AG04449 (cell line): ENCODE results near the gene CLEC4C.
"Not testable (repeated sequence)": the region's sequence is repeated elsewhere in the genome, so short reads cannot be mapped to it uniquely, and the experiment has no call there.

Experiments
- CTCF ChIA-PET: fragments of 350-600 bp; formaldehyde crosslinking; extraction: SDS; loops from one replicate; lab custom pipeline; 2021; ENCODE audit warnings: antibody characterized with exemption; lab: Yijun Ruan, JAX
- POLR2A ChIA-PET: fragments of 400-600, 350-600 bp; formaldehyde crosslinking; extraction: SDS; loops from one replicate; lab custom pipeline; 2020; ENCODE audit warnings: antibody characterized with exemption, inconsistent platforms; lab: Yijun Ruan, JAX
- DNase-seq: peaks from one replicate; pipeline ENCODE4 v3.0.0-alpha.2; 2010; ENCODE audit warnings: low read depth, low spot score
- H3K4me3 ChIP-seq: 2 replicates; pipeline ENCODE4 v1.5.1; 2011; ENCODE audit warnings: low read depth, mild to moderate bottlenecking, control low read depth, low read length
- TF ChIP-seq, protein P1 (sequence below): IDR thresholded peaks from one replicate; pipeline ENCODE4 v1.5.1; 2011; ENCODE audit warnings: mild to moderate bottlenecking, moderate library complexity, low read length, control low read depth, inconsistent platforms; ENCODE audit not compliant: insufficient read depth; ENCODE audit errors: missing control alignments

Gene CLEC4C

DNA sequence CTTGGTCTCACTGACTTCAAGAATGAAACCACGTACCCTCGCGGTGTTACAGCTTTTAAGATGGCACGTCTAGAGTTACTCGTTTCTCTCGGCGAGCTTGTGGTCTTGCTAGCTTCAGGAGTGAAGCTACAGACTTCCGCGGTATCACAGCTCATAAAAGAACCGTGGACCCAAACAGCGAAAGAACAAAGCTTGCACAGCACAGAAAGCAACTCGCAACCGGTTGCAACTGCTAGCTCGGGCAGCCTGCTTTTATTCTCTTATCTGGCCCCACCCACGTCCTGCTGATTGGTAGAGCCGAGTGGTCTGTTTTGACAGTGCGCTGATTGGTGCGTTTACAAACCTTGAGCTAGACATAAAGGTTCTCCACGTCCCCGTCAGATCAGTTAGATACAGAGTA is 4.2 kb upstream of the CLEC4C start:
- TF ChIP-seq, protein P1, sequence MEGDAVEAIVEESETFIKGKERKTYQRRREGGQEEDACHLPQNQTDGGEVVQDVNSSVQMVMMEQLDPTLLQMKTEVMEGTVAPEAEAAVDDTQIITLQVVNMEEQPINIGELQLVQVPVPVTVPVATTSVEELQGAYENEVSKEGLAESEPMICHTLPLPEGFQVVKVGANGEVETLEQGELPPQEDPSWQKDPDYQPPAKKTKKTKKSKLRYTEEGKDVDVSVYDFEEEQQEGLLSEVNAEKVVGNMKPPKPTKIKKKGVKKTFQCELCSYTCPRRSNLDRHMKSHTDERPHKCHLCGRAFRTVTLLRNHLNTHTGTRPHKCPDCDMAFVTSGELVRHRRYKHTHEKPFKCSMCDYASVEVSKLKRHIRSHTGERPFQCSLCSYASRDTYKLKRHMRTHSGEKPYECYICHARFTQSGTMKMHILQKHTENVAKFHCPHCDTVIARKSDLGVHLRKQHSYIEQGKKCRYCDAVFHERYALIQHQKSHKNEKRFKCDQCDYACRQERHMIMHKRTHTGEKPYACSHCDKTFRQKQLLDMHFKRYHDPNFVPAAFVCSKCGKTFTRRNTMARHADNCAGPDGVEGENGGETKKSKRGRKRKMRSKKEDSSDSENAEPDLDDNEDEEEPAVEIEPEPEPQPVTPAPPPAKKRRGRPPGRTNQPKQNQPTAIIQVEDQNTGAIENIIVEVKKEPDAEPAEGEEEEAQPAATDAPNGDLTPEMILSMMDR: no peak
- no peak overlapping the region for H3K4me3 ChIP-seq
- POLR2A ChIA-PET: interaction anchor here (0.6 kb wide), 1 partner anchor 37 kb away, joined by 3 read pairs; no protein-coding TSS in a partner anchor
- no peak for DNase-seq
- CTCF ChIA-PET: no interaction called here

DNA sequence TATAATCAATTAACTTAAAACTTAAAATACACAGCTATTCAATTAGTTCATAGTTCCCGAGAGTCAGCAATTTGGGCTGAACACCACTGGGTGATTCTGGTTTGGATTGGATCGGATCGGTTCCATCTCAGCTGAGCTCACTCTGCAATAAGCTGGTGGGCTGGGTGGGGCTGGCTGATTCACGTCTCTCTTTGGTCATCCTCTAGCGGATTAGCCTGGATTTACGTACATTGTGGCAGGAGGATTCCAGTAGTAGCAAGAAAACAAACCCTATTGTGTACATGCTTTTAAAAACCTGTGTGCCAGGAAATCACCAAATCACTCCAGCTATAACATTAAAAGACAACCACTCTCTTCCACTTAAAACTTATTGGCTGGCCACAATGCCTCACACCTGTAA is 3.2 kb upstream of the CLEC4C start:
- no peak for DNase-seq
- POLR2A ChIA-PET: no interaction called here
- no peak overlapping the region for H3K4me3 ChIP-seq
- CTCF ChIA-PET: interaction anchor here (1.0 kb wide), 1 partner anchor 55 kb away, joined by 3 read pairs; no protein-coding TSS in a partner anchor
- TF ChIP-seq, protein P1: no peak

DNA sequence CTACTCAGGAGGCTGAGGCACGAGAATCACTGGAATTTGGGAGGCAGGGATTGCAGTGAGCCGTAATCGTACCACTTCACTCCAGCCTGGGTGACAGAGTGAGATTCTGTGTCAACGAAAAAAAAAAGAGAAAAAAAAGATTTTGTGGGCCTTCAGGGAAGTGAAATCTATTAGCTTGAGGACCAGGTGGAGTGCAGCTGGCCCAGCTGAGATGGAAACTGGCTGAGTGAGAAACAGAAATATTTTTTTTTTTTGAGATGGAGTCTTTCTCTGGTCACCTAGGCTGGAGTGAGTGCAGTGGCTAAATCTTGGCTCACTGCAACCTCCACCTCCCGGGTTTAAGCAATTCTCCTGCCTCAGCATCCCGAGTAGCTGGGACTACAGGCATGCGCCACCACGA is 2.3 kb upstream of the CLEC4C start:
- TF ChIP-seq, protein P1: no peak
- CTCF ChIA-PET: no interaction called here
- DNase-seq: no peak
- POLR2A ChIA-PET: no interaction called here
- no peak overlapping the region for H3K4me3 ChIP-seq

DNA sequence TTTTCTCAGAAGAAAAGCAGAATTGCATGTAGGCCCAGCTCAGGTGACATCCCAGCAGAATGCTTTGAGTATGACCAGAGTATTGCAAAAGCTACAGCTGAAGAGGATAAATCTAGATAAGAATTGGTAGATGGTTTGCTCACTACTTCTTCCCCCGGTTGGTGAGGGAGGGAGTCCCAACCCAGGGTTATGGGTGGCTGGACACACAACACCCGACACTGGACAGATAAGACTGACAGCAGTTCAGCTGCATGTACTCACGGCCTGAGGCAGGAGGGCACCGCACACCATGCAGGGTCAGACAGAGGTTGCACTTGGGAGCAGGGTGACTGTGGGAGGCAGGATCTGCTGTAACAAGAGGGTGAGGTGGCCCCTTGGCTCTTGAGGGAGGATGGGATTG is 1.7 kb upstream of the CLEC4C start:
- CTCF ChIA-PET: no interaction called here
- DNase-seq: no peak
- no peak overlapping the region for H3K4me3 ChIP-seq
- TF ChIP-seq, protein P1: no peak
- POLR2A ChIA-PET: no interaction called here

DNA sequence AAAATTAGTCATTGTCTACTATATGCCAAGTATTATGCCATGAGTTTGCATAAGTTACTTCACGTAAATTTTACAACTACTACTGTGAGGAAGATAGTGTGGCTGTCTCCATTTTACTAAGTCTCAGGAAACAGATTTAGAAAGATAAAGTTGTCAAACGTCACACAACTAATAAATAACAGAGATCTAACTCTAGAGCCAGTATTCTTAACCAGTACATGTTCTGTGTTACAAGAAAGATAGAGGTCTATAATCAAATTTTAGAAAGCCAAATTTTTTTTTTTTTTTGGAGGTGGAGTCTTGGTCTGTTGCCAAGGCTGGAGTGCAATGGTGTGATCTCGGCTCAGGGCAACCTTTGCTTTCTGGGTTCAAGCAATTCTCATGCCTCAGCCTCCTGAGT is 14.2 kb downstream of the CLEC4C start:
- ChIA-PET CTCF (no interaction called here), POLR2A (no interaction called here)
- DNase-seq: no peak
- H3K4me3 ChIP-seq: no peak overlapping the region
- TF ChIP-seq, protein P1: no peak

DNA sequence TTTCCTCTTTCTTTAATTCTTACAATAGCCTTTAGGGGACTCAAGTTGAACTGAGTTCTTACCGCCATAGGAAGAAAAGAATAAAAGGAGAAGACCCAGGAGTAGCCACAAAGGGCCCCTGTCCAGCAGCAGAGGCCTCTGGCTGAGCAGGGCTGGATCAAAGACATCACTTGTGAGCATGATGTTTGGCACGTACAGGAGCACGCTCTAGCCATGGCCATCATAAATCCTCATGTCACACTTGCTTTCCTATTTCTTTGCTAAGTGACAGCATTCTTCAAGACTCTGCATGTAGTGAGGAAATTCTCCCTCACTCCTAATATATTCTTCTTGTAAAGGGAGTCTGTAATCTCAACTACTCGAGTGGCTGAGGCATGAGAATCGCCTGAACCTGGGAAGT is 15.7 kb downstream of the CLEC4C start:
- no peak overlapping the region for H3K4me3 ChIP-seq
- ChIA-PET CTCF (no interaction called here), POLR2A (no interaction called here)
- no peak for DNase-seq
- TF ChIP-seq, protein P1: no peak

DNA sequence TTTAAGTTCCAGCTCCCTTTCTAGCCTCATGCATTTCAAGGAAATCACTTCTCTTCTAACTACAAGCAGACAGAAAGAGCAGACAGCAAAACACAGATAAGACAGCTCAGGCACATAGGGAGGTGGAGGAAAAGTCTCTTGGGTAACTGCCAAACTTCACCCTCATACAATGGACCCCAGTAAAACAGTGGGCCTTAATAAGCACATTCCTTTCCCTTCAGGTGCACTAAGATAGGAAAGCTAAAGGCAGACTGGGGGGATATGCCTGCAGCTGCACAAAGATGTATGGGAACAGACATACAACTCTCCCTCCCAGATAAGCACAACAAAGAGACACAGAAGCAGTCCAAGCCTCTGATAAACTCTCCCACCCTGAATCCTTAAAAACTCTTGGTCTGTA is 16.2 kb downstream of the CLEC4C start:
- CTCF ChIA-PET, POLR2A ChIA-PET, DNase-seq, H3K4me3 ChIP-seq: not testable (repeated sequence)
